H1 (cell line): ENCODE results near the gene OBI1. TPM values are rescaled to one million over a fixed set of nuclear protein-coding genes. Genes with fewer than 3 reads are reported as not detected.

Experiments used
- ATF3 ChIP-seq: IDR thresholded peaks from 2 replicates; pipeline ENCODE4 v1.6.1; 2011; ENCODE audit warnings: low read depth, mild to moderate bottlenecking, low read length; ENCODE audit not compliant: insufficient read depth
- CHD2 ChIP-seq: IDR thresholded peaks from 2 replicates; pipeline ENCODE4 v1.6.1; 2012; ENCODE audit warnings: low read length, improper control_type of control experiment
- JUND ChIP-seq: IDR thresholded peaks from 2 replicates; pipeline ENCODE4 v1.6.1; 2011; ENCODE audit warnings: mild to moderate bottlenecking, improper control_type of control experiment, low read length
- NRF1 ChIP-seq: IDR thresholded peaks from 2 replicates; pipeline ENCODE4 v1.6.1; 2011; ENCODE audit warnings: mild to moderate bottlenecking, low read depth, low read length, improper control_type of control experiment
- RXRA ChIP-seq: IDR thresholded peaks from 2 replicates; pipeline ENCODE4 v1.6.1; 2011; ENCODE audit warnings: low read depth, mild to moderate bottlenecking, low read length, moderate library complexity; ENCODE audit not compliant: insufficient read depth
- polyA plus RNA-seq, 7 experiments: library from polyadenylated mRNA; depleted of rRNA in 3 of 7; stranded (reverse) in 5 of 7; unstranded in 2 of 7; fragments of >200 nt in 5 of 7; fragments of 200-250 nt in 2 of 7; gene quantifications; 1 replicate in 5 of 7; 2 replicates in 1 of 7; 4 replicates in 1 of 7; pipeline versions ENCODE4 v1.2.1 to v1.2.3, GENCODE V29; 2011 to 2013; ENCODE audit warnings: missing spikeins in 2 of 7, mixed read lengths in 2 of 7
- total RNA-seq: library from RNA; stranded (reverse); fragmentation: NEBNext Ultra II Directional; extraction: Animal tissue kit (Norgen Biotek cat#: 25700); gene quantifications from 2 replicates; pipeline ENCODE4 v1.2.1, GENCODE V29; 2021

Gene OBI1
- total and polyA plus RNA-seq, 2 of the 8 experiments (the other 6 are each of a cell fraction or from before 2014, with no cell fraction given) = 7.1 to 14.3 TPM

DNA sequence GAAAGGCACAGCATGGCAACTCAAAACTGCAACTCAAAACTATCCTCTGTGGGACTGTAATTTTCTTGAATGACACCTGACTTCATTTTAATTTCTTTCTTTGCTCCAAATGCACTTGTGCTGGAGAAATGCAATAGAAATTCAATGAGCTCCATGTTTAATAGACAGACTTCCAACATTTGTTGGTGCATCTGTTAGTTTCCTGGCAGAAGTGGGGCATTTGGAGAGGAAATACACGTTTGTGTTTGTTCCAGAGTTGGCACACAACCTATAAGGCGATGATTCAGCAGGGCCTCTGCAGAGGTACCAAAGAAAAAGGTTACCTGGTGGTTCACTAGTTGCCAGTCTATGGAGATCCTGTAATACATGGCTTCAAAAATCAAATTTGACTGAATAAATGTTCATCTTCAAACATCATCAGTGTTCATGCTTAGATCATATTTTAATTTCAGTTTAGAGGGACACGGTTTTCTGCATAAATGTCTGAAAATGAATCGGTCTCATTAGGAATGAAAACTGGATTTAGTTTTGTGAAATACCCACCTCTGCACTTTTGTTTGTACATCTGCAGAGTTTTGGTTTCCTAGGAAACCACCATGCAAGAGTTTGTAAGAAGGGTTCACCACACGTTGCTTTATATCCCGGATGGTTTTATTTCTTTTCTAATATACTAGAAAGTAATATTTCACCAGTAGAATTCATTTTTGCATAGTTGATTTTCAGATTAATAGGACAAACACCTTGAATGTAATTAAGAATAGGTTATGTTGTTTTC lies 21.8 kb upstream of the OBI1 start (continued):
- no peak for TF ChIP-seq ATF3
- no peak for TF ChIP-seq RXRA
- no peak for TF ChIP-seq JUND
- TF ChIP-seq NRF1 = no peak
- no peak for TF ChIP-seq CHD2
